IMR-90 (cell line): ENCODE results near the gene FUT8. TPM values are rescaled to one million over a fixed set of nuclear protein-coding genes. Genes with fewer than 3 reads are reported as not detected.
"Not testable (repeated sequence)": the region's sequence is repeated elsewhere in the genome, so short reads cannot be mapped to it uniquely, and the experiment has no call there.

Source experiments
- ATAC-seq: fragments of 200-7000 bp; cut with Tn5 transposase; 2 replicates; pipeline ENCODE4 v1.9.1; 2020; ENCODE audit warnings: low read depth, mild to moderate bottlenecking, moderate library complexity
- BruUV-seq: library from RNA; stranded (reverse); fragments of 400-500 nt; replicated peaks from 2 replicates; lab custom pipeline; 2021; lab: Mats Ljungman, UMichigan
- CTCF ChIA-PET: fragments of 300-600 bp; formaldehyde crosslinking; extraction: SDS; loops from one replicate; lab custom pipeline; 2021; ENCODE audit warnings: antibody characterized with exemption; lab: Yijun Ruan, JAX
- POLR2A ChIA-PET: fragments of 300-600 bp; sonication (Branson Sonifier 250); formaldehyde crosslinking; loops from one replicate; lab custom pipeline; 2022; ENCODE audit warnings: antibody characterized with exemption; ENCODE audit not compliant: unreplicated experiment; lab: Charles Lee
- DNase-seq: peaks from one replicate; pipeline ENCODE4 v3.0.0; 2013
- H2AFZ ChIP-seq: replicated peaks from 2 replicates; pipeline ENCODE3; 2013; ENCODE audit warnings: low read length, mild to moderate bottlenecking; ENCODE audit not compliant: poor library complexity
- H2AK5ac ChIP-seq: 2 replicates; pipeline ENCODE4 v1.6.1; 2013; ENCODE audit warnings: low read depth, low read length, inconsistent platforms
- H2AK9ac ChIP-seq: replicated peaks from 2 replicates; pipeline ENCODE3; 2013; ENCODE audit warnings: mild to moderate bottlenecking, low read depth, low read length, moderate library complexity; ENCODE audit not compliant: poor library complexity
- H2BK120ac ChIP-seq: 2 replicates; pipeline ENCODE4 v1.6.1; 2013; ENCODE audit warnings: low read depth, low read length, inconsistent platforms
- H2BK15ac ChIP-seq: 3 replicates; pipeline ENCODE4 v1.6.1; 2013; ENCODE audit warnings: low read depth, low read length, inconsistent platforms
- H2BK20ac ChIP-seq: 2 replicates; pipeline ENCODE4 v1.6.1; 2013; ENCODE audit warnings: low read depth, mild to moderate bottlenecking, inconsistent platforms, low read length, moderate library complexity
- H2BK5ac ChIP-seq: 2 replicates; pipeline ENCODE4 v1.6.1; 2013; ENCODE audit warnings: mild to moderate bottlenecking, low read depth, low read length, inconsistent platforms; ENCODE audit not compliant: poor library complexity, severe bottlenecking
- H3K14ac ChIP-seq: replicated peaks from 2 replicates; pipeline ENCODE4 v1.6.1; 2013; ENCODE audit warnings: low read depth, low read length, inconsistent platforms
- H3K18ac ChIP-seq: 2 replicates; pipeline ENCODE4 v1.6.1; 2013; ENCODE audit warnings: low read depth, low read length, control low read depth
- H3K23ac ChIP-seq: 2 replicates; pipeline ENCODE4 v1.6.1; 2013; ENCODE audit warnings: low read depth, low read length, inconsistent platforms
- H3K27ac ChIP-seq: 2 replicates; pipeline ENCODE4 v1.5.1; 2013; ENCODE audit warnings: mild to moderate bottlenecking, control low read depth, low read length; ENCODE audit not compliant: insufficient read depth
- H3K27me3 ChIP-seq: 2 replicates; pipeline ENCODE4 v1.6.1; 2013; ENCODE audit warnings: low read length; ENCODE audit not compliant: control insufficient read depth, insufficient read depth
- H3K36me3 ChIP-seq: 2 replicates; pipeline ENCODE4 v1.6.1; 2013; ENCODE audit warnings: low read length, mixed read lengths; ENCODE audit not compliant: control insufficient read depth, insufficient read depth
- H3K4ac ChIP-seq: 2 replicates; pipeline ENCODE4 v1.6.1; 2013; ENCODE audit warnings: low read depth, low read length, inconsistent platforms
- H3K4me1 ChIP-seq: 2 replicates; pipeline ENCODE4 v1.6.1; 2013; ENCODE audit warnings: low read length, mixed read lengths; ENCODE audit not compliant: control insufficient read depth, insufficient read depth
- H3K4me2 ChIP-seq: 2 replicates; pipeline ENCODE4 v1.6.1; 2013; ENCODE audit warnings: low read depth, mild to moderate bottlenecking, control low read depth, low read length, moderate library complexity
- H3K4me3 ChIP-seq: 2 replicates; pipeline ENCODE4 v1.5.1; 2013; ENCODE audit warnings: low read depth, mild to moderate bottlenecking, control low read depth, low read length, moderate library complexity; ENCODE audit not compliant: insufficient read depth
- H3K56ac ChIP-seq: 2 replicates; pipeline ENCODE4 v1.6.1; 2013; ENCODE audit warnings: low read length, inconsistent platforms; ENCODE audit not compliant: insufficient read depth; ENCODE audit errors: extremely low read depth
- H3K79me1 ChIP-seq, 2 experiments: 2 replicates each; pipeline ENCODE4 v1.6.1; 2013; ENCODE audit warnings: low read length in 2 of 2, inconsistent platforms in 1 of 2, low read depth in 1 of 2
- H3K9ac ChIP-seq: 2 replicates; pipeline ENCODE4 v1.6.1; 2013; ENCODE audit warnings: low read depth, low read length, control low read depth
- H3K9me1 ChIP-seq: 2 replicates; pipeline ENCODE4 v1.6.1; 2013; ENCODE audit warnings: low read length, inconsistent platforms; ENCODE audit not compliant: insufficient read depth
- H3K9me3 ChIP-seq: 2 replicates; pipeline ENCODE4 v1.6.1; 2013; ENCODE audit warnings: low read length; ENCODE audit not compliant: control insufficient read depth, insufficient read depth
- H4K20me1 ChIP-seq: 2 replicates; pipeline ENCODE4 v1.6.1; 2013; ENCODE audit warnings: low read length, inconsistent platforms; ENCODE audit not compliant: insufficient read depth
- H4K5ac ChIP-seq: 2 replicates; pipeline ENCODE4 v1.6.1; 2013; ENCODE audit warnings: mild to moderate bottlenecking, low read depth, low read length, control low read depth
- H4K8ac ChIP-seq, 2 experiments: 2 replicates each; pipeline ENCODE4 v1.6.1; 2013; ENCODE audit warnings: low read depth in 2 of 2, low read length in 2 of 2, control low read depth in 1 of 2, inconsistent platforms in 1 of 2
- H4K91ac ChIP-seq: 2 replicates; pipeline ENCODE4 v1.6.1; 2013; ENCODE audit warnings: low read depth, low read length, inconsistent platforms; ENCODE audit not compliant: insufficient read depth
- WGBS, 2 experiments: methylation state at CpG; one replicate each; pipeline versions ENCODE4 v1.1.5 to v1.1.7; 2013; ENCODE audit warnings: missing lambda C conversion rate in 2 of 2; ENCODE audit not compliant: insufficient read length in 1 of 2; ENCODE audit errors: extremely low coverage in 2 of 2; 5-methylcytosine and 5-hydroxymethylcytosine counted together
- dilution Hi-C: fragments of 300-500 bp; cut with HindIII; formaldehyde crosslinking; loops from one replicate; pipeline ENCODE4 v1.14.3; 2018; ENCODE audit warnings: low sequenced_read_pairs; ENCODE audit not compliant: unreplicated experiment
- in situ Hi-C: fragments of 300-500 bp; cut with MboI; formaldehyde crosslinking; loops from 3 replicates; pipeline ENCODE4 v1.14.3; 2019; ENCODE audit warnings: low sequenced_read_pairs, inconsistent platforms, mixed read lengths
- intact Hi-C: fragments of 100-400 bp; cut with micrococcal nuclease; formaldehyde crosslinking; loops from 2 replicates; pipeline ENCODE4 v1.10.0; 2022
- polyA plus RNA-seq, 3 experiments: library from polyadenylated mRNA; depleted of rRNA; stranded (reverse); fragments of >200 nt; gene quantifications; 2 replicates each; pipeline ENCODE4 v1.2.3, GENCODE V29; 2012; ENCODE audit warnings: low replicate concordance in 1 of 3
- total RNA-seq: library from RNA; depleted of rRNA; stranded (reverse); fragments of >200 nt; gene quantifications from 2 replicates; pipeline ENCODE4 v1.2.3, GENCODE V29; 2012

FUT8 gene
- total and polyA plus RNA-seq, 2 of the 4 experiments (the other 2 are of a cell fraction): 15.6 to 72.9 TPM

GRCh38 chr14:65426902-65427301 is 14.4 kb downstream of the FUT8 start:
- H3K9me3 ChIP-seq, CTCF ChIA-PET, H4K5ac ChIP-seq, H4K20me1 ChIP-seq, H3K4me2 ChIP-seq, BruUV-seq, H2BK20ac ChIP-seq, DNase-seq, H3K9ac ChIP-seq, H3K4ac ChIP-seq, H2AK9ac ChIP-seq, dilution Hi-C loops, H3K56ac ChIP-seq, H2AFZ ChIP-seq, H3K27ac ChIP-seq, ATAC-seq, H3K36me3 ChIP-seq, H2BK5ac ChIP-seq, H2BK120ac ChIP-seq, H3K23ac ChIP-seq, H3K9me1 ChIP-seq, POLR2A ChIA-PET, H3K18ac ChIP-seq, H4K91ac ChIP-seq, intact Hi-C loops, H4K8ac ChIP-seq, H2AK5ac ChIP-seq, H3K14ac ChIP-seq, H2BK15ac ChIP-seq, H3K27me3 ChIP-seq, H3K4me3 ChIP-seq, H3K4me1 ChIP-seq: not testable (repeated sequence)
- H3K79me1 ChIP-seq: peaks cover 28 to 35% of the 10 kb centered on the region in 2 experiments
- in situ Hi-C loops: loop anchor here (10.0 kb wide), 1 partner anchor 538 kb away; no protein-coding TSS in a partner anchor
- WGBS, 2 experiments: no CpG with 5 or more reads among the region's 12 CpGs
